ENCODE measurements around the gene ATP4B. TPM values are rescaled to one million over a fixed set of nuclear protein-coding genes. Genes with fewer than 3 reads are reported as not detected.
"Not testable (repeated sequence)": the region's sequence is repeated elsewhere in the genome, so short reads cannot be mapped to it uniquely, and the experiment has no call there.

The ATP4B gene
- total and polyA plus RNA-seq, 2 of the 8 experiments (the other 6 are each of a cell fraction or from before 2014, with no cell fraction given) = 0.05 TPM; not detected in 1

- POLR2A ChIA-PET (ENCODE audit: partially characterized antibody); H3K27ac ChIP-seq (ENCODE audit: low read depth, low read length); H3K14ac ChIP-seq (ENCODE audit: insufficient read length); H2BK120ac ChIP-seq (replicated peaks; ENCODE audit: low read depth, low read length); H2BK12ac ChIP-seq (ENCODE audit: low read depth, low read length); H2BK15ac ChIP-seq (ENCODE audit: low read length); H4K91ac ChIP-seq (replicated peaks; ENCODE audit: insufficient read length, low read length); H2BK20ac ChIP-seq (ENCODE audit: low read length); H3K23ac ChIP-seq (ENCODE audit: insufficient read length); H3K9ac ChIP-seq (replicated peaks in 1 of 4; ENCODE audit: extremely low read depth in 1 of 4, low read depth in 3 of 4, low read length in 3 of 4); H3K79me1 ChIP-seq (ENCODE audit: low read depth, low read length); H4K20me1 ChIP-seq (replicated peaks in 1 of 2; ENCODE audit: control insufficient read depth in 1 of 2, insufficient read depth in 2 of 2, low read length in 2 of 2); FAIRE-seq; H3K23me2 ChIP-seq (ENCODE audit: low read depth, low read length); H3K4me2 ChIP-seq (ENCODE audit: insufficient read depth in 1 of 2, low read depth in 2 of 2, low read length in 2 of 2); H2AFZ ChIP-seq (ENCODE audit: low read length); H2BK5ac ChIP-seq (ENCODE audit: low read depth, low read length); DNase-seq (ENCODE audit: low read depth in 1 of 2, low spot score in 2 of 2); H3K4ac ChIP-seq (replicated peaks; ENCODE audit: insufficient read length, low read depth, low read length); H3K56ac ChIP-seq (replicated peaks; ENCODE audit: insufficient read length, low read depth, low read length); H3K4me3 ChIP-seq (ENCODE audit: extremely low read depth in 1 of 4, insufficient read depth in 2 of 4, low read depth in 3 of 4, low read length in 4 of 4); H4K5ac ChIP-seq (ENCODE audit: insufficient read length, low read depth, low read length); H3K4me1 ChIP-seq (replicated peaks in 1 of 4; ENCODE audit: control insufficient read depth in 3 of 4, insufficient read depth in 4 of 4, low read length in 3 of 4); H3K18ac ChIP-seq (ENCODE audit: extremely low read depth, low read length); H3K27me3 ChIP-seq (replicated peaks in 1 of 4; ENCODE audit: control insufficient read depth in 3 of 4, extremely low read depth in 1 of 4, insufficient read depth in 3 of 4, low read length in 3 of 4); H4K8ac ChIP-seq (ENCODE audit: extremely low read depth, insufficient read depth, low read length); H2AK5ac ChIP-seq (ENCODE audit: low read depth, low read length): not testable (repeated sequence)
- CTCF ChIA-PET (ENCODE audit: partially characterized antibody) = interaction anchor here (0.6 to 1.4 kb wide), 5 partner anchors 11 to 562 kb away, joined by 3 to 5 read pairs (median 4); no protein-coding TSS in a partner anchor
- WGBS, 2 experiments (ENCODE audit: extremely low coverage in 1 of 2, insufficient coverage in 1 of 2, insufficient read length in 1 of 2, insufficient replicate concordance in 2 of 2, low coverage in 1 of 2, low lambda C conversion rate in 2 of 2, missing lambda C conversion rate in 1 of 2) = 86% methylated on average over 16 of the region's 20 CpGs; no CpG with 5 or more reads in 1 of the 2 experiments
- Histone ChIP-seq H3K9me3 (ENCODE audit: insufficient read depth in 2 of 2, low read depth in 1 of 2, low read length in 1 of 2) (peaks cover 0 to 14% of the 10 kb centered on the region in 2 experiments; a peak in 1 of 4 replicates), H3K36me3 (ENCODE audit: control insufficient read depth in 2 of 4, insufficient read depth in 4 of 4, low read length in 3 of 4) (peaks cover 0 to 21% (median 11%) of the 10 kb centered on the region in 4 experiments; a peak in 5 of 8 replicates), H3K79me2 (ENCODE audit: control insufficient read depth in 1 of 2, insufficient read depth in 2 of 2, low read length in 2 of 2) (peaks cover 0 to 24% of the 10 kb centered on the region in 2 experiments; a peak in 2 of 4 replicates)
Measured at GRCh38 chr13:113621986-113622550, 35.9 kb downstream of the ATP4B start.

All from H1 (cell line).